GM21576 (cell line): Measurements from ENCODE around the gene GIGYF1.
"Not testable (repeated sequence)": the region's sequence is repeated elsewhere in the genome, so short reads cannot be mapped to it uniquely, and the experiment has no call there.

ENCODE experiments used
- ATAC-seq: cut with Tn5 transposase; IDR thresholded peaks from one replicate; pipeline ENCODE4 v1.9.1; 2021; ENCODE audit warnings: mild to moderate bottlenecking, moderate library complexity; ENCODE audit not compliant: unreplicated experiment

Gene GIGYF1

DNA sequence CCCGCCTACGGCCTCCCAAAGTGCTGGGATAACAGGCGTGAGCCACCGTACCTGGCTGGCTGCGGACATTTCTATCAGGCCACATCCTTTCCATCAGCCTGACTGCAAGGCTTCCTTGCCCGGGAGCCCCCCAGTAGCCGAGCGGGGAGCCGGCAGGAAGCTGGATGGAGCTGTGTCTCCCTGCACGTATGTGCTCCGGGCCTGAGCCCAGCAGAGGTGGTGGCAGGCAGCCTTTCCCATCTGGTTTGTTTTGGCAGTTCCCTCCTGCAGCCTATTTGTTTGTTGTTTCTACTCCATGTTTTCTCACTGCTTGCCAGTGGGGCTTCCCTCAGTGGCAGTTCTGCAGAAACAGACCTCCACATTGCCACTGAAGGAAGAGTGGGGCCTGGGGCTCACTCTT is 17.3 kb upstream of the GIGYF1 start:
- ATAC-seq = no peak

DNA sequence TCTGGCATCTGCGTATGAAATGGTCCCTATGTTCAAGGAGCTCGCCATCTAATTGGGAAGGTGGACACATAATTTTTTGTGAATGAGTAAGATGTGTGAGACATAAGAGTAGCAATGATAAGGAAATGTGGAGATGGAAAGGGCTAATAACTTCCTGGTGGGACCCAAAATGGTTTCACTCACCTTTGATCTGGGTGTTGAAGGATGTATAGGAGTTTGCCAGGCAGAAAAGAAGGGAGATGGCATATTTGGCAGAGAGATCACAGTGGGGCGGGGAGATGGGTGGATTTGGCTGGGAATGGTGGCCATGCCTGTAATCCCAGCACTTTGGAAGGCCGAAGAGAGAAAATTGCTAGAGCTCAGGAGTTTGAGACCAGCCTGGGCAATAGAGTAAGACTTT is 16.4 kb upstream of the GIGYF1 start:
- ATAC-seq = no peak

DNA sequence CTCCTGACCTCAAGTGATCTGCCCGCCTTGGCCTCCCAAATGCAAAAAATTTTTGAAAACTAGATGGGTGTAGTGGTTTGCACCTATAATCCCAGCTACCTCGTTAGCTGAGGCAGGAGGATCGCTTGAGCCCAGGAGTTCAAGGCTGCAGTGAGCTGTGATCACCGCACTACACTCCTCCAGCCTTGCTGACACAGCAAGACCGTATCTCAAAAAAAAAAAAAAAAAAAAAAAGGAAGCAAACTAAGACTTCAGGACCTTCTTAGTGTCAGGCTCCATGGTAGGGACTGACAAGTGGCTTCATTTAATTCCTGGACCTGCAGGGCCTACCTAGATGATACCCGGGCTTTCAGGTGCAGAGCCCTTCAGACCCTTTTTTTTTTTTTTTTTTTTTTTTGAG is 14.3 kb upstream of the GIGYF1 start:
- ATAC-seq = no peak

DNA sequence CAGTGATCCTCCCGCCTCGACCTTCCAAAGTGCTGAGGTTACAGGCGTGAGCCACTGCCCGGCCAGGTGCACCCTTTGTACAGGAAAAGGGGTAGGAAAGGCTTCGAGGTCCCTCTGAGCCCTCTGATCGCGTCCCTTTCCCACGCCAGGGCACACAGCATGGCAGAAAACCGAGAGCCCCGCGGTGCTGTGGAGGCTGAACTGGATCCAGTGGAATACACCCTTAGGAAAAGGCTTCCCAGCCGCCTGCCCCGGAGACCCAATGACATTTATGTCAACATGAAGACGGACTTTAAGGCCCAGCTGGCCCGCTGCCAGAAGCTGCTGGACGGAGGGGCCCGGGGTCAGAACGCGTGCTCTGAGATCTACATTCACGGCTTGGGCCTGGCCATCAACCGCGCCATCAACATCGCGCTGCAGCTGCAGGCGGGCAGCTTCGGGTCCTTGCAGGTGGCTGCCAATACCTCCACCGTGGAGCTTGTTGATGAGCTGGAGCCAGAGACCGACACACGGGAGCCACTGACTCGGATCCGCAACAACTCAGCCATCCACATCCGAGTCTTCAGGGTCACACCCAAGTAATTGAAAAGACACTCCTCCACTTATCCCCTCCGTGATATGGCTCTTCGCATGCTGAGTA is 12.7 kb upstream of the GIGYF1 start:
- ATAC-seq = no peak

DNA sequence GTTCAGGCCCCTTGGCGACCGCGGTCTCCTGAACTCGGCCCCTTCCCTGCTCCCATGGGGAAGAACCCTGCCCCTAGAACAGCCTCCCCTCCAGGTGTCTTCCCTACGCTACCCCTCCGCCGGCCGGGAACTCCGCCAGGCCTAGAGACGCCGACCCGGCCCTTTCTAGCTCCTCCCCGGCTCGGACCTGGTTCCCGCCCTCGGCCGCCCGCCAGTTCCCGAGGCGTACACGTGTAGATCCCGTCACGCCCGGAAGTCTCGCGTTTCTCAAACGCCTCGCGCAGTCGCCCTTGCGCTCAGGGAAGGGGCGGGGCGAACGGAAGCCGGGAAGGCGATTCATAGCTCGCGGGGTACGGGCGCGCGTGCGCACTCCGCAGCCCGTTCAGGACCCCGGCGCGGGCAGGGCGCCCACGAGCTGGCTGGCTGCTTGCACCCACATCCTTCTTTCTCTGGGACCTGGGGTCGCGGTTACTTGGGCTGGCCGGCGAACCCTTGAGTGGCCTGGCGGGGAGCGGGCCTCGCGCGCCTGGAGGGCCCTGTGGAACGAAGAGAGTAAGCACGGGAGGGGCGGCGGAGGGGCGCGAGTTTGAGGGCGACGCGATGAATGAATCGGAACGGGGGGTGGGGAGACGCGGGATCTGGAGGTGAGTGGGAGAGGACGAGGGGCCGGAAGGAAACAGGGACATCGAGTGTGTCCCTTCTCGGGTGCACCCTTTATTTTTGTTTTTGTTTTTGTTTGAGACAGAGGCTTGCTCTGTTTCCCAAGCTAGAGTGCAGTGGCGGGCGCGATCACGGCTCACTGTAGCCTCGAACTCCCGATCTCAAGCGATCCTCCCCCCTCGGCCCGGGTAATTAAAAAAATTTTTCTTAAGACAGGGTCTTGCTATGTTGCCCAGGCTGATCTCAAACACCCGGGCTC is 12.0 kb upstream of the GIGYF1 start, which contains the start of gene POP7:
Gene POP7 (plus strand): TSS at position 369 of the 919 bp plus-strand sequence. CDS start 710 bp downstream, outside the sequence.
- ATAC-seq = peak; percentile 86

GRCh38 chr7:100705320-100705752 is 11.3 kb upstream of the GIGYF1 start:
- peak; percentile 55 for ATAC-seq

DNA sequence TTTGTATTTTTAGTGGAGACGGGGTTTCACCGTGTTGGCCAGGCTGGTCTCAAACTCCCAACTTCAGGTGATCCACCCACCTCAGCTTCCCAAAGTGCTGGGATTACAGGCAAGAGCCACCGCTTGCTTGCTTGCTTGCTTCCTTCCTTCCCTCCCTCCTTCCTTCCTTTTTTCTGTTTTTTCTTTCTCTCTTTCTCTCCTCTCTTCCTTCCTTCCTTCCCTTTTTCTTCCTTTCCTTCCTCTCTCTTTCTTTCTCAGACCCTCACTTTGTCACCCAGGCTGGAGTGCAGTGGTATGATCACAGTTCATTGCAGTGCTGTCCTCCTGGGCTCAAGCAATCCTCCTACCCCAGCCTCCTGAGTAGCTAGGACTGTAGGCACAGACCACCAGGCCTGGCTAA is 7.0 kb upstream of the GIGYF1 start:
- ATAC-seq = not testable (repeated sequence)

- ATAC-seq = no peak
Measured at GRCh38 chr7:100699018-100699417, 5.0 kb upstream of the GIGYF1 start.

GRCh38 chr7:100696123-100696521 is 2.1 kb upstream of the GIGYF1 start:
- ATAC-seq = no peak

DNA sequence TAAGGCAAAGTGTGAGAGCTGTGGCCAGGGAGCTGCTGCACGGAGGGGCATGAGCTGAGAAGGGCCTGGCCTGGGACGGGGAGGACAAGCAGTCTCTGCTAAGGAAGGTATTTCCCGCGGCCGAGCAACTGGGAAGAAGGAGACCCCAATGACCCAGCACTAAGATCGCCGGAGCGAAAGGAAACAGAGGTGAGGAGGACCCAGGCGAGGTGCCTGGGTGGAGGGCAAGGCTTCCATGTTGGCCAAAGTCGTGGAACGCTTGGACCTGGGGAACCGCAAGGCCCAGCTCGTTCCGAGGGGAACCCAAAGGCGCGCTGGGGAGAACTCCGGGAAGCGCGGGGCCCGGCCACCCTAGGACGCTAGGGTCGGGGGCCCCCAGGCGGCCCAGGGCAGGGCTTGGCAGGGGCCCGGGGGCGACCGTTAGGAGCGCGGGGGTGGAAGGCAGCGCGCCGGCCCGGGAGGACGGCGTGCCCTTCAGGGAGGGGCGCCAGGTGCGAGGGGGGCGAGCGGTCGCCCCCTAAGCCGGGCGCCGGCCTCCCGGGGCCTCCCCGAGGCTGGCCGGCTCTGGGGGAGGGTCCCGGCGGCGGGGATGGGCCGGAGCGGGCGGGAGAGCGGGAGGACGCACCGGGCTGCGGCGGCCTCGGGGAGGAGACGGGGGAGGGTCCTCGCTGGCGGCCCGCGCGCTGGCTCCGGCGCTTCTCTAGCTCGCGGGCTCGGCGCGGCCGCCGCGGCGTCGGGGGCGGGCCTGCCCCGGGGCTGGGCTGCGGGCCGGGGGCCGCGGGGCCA is 545 bp downstream of the GIGYF1 start:
- peak; percentile 9 for ATAC-seq

- no peak for ATAC-seq
Measured at GRCh38 chr7:100692578-100692961, 1.5 kb downstream of the GIGYF1 start.

- ATAC-seq = peak; percentile 31
Measured at GRCh38 chr7:100691676-100692577, 2.1 kb downstream of the GIGYF1 start.

- ATAC-seq = no peak
Measured at GRCh38 chr7:100689230-100690135, 4.6 kb downstream of the GIGYF1 start.

- no peak for ATAC-seq
Measured at GRCh38 chr7:100688326-100688860, 5.7 kb downstream of the GIGYF1 start.

GRCh38 chr7:100687751-100688300 is 6.2 kb downstream of the GIGYF1 start:
- ATAC-seq = no peak

DNA sequence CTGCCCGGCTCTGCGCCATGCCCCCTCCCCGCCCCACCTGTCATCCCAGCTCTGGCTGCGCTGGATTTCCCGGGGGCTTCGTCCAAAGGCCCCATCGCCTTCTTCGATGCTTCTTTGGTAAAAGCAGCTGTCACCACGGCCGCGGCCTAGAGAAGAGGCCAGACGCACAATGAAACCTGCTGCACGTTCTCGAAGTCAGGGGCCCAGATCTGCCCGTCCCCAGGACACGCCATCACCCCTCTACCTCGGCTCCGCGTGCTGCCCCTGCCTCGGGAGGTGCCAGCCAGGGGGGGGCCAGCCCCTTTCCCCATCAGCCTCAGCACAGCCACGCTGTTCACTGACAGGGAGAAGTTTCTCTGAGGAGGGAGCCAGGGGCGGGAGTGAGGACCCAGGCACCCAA is 6.8 kb downstream of the GIGYF1 start:
- no peak for ATAC-seq

DNA sequence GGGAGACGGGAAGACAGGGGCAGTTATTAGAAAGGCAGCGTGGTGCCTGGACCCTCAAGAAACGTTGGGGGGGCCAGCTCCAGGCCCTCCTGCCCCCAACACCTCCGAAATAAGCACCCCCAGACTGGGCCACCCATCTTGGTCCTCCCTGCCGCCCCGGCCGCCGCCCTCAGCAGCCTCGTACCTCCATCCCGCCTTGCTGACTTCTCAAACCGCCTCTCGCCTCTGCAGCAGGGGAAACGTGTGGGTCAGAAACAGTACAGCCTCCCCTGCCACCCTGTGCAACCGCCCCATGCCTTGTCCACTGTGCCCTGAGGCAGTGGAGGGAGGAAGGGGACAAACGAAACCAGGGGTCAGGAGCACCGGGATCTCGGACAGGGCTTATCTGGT is 7.2 kb downstream of the GIGYF1 start:
- no peak for ATAC-seq

- no peak for ATAC-seq
Measured at GRCh38 chr7:100686201-100686821, 7.7 kb downstream of the GIGYF1 start.
